Stomach (tissue), 9 donors: Measurements from ENCODE around the gene ZNF462. TPM values are rescaled to one million over a fixed set of nuclear protein-coding genes. Genes with fewer than 3 reads are reported as not detected.

Experiments used
- DNase-seq, 2 donors: peaks; one replicate each; pipeline versions ENCODE4 v3.0.0 to v3.0.0-alpha.2; 2013 to 2019
- H3K27ac ChIP-seq, 5 donors: fragments of 200-600 bp in 4 of 5; sonication (generic) in 4 of 5; one replicate each; pipeline ENCODE4 v1.5.1; 2013 to 2019; ENCODE audit warnings: mild to moderate bottlenecking in 1 of 5, moderate library complexity in 1 of 5
- H3K27me3 ChIP-seq, 3 donors: fragments of 200-600 bp; sonication (generic); one replicate each; pipeline ENCODE4 v1.5.1; 2017 to 2019; ENCODE audit warnings: mixed run types in 1 of 3
- H3K36me3 ChIP-seq, 4 donors: fragments of 200-600 bp; sonication (generic); 1 replicate in 3 of 4; 2 replicates in 1 of 4; pipeline ENCODE4 v1.5.1; 2016 to 2019
- H3K4me1 ChIP-seq, 4 donors: fragments of 200-600 bp; sonication (generic); one replicate each; pipeline ENCODE4 v1.5.1; 2016 to 2019
- H3K4me3 ChIP-seq, 4 donors: fragments of 200-600 bp; sonication (generic) in 3 of 4; one replicate each; pipeline ENCODE4 v1.5.1; 2016 to 2019; ENCODE audit warnings: mild to moderate bottlenecking in 1 of 4
- H3K9me3 ChIP-seq, 4 donors: fragments of 200-600 bp; sonication (generic); one replicate each; pipeline ENCODE4 v1.5.1; 2016 to 2019
- EP300 ChIP-seq: sonication (generic); formaldehyde crosslinking; IDR thresholded peaks from one replicate; pipeline ENCODE4 v1.6.1; 2017; ENCODE audit warnings: antibody characterized with exemption
- POLR2A ChIP-seq, 4 donors: fragments of 450-650 bp; IDR thresholded peaks; one replicate each; pipeline ENCODE4 v1.6.1; 2016; ENCODE audit warnings: antibody characterized with exemption in 4 of 4, control low read depth in 2 of 4, mild to moderate bottlenecking in 1 of 4, moderate library complexity in 1 of 4
- POLR2AphosphoS5 ChIP-seq, 3 donors: sonication (generic); formaldehyde crosslinking; IDR thresholded peaks; one replicate each; pipeline ENCODE4 v1.6.1; 2016; ENCODE audit warnings: antibody characterized with exemption in 3 of 3
- WGBS, 5 donors: extraction: QIAGEN DNeasy Blood & Tissue Kit in 3 of 5; methylation state at CpG; one replicate each; pipeline versions ENCODE4 v1.1.5 to v1.1.7; 2013 to 2018; 5-methylcytosine and 5-hydroxymethylcytosine counted together
- intact Hi-C: fragments of 100-400 bp; cut with DNase I; formaldehyde crosslinking; loops from one replicate; pipeline ENCODE4 v1.15.1; 2023; ENCODE audit warnings: low total_unique reads
- polyA plus RNA-seq, 3 donors: library from polyadenylated mRNA; stranded (reverse); fragments of 200-250 nt; gene quantifications; one replicate each; pipeline ENCODE4 v1.2.3, GENCODE V29; 2013
- small RNA-seq, 4 donors: library from RNA; depleted of rRNA; stranded (forward); fragments of <200 nt; gene quantifications; one replicate each; pipeline ENCODE3, GENCODE V24; 2016
- total RNA-seq, 5 donors: library from RNA; depleted of rRNA; stranded (reverse); fragments of >200 nt; gene quantifications; one replicate each; pipeline versions ENCODE4 v1.1.0 to v1.2.3, GENCODE V29; 2014 to 2016
- TF ChIP-seq, protein P1 (sequence below), 7 experiments: fragments of 450-650 bp in 4 of 7; fragments of 200-600 bp in 3 of 7; sonication (generic) in 3 of 7; IDR thresholded peaks; one replicate each; pipeline ENCODE4 v1.5.1; 2016 to 2019; ENCODE audit warnings: antibody characterized with exemption in 7 of 7, control low read depth in 2 of 7, mild to moderate bottlenecking in 1 of 7
- donor health status: healthy with polysubstance abuse.
- donor health status: Bipolar disorder and iron deficiency.
- donor health status: healthy.

Gene ZNF462
- total and polyA plus RNA-seq, 8 donors = 0.50 to 60.1 (median 10.1) TPM

DNA sequence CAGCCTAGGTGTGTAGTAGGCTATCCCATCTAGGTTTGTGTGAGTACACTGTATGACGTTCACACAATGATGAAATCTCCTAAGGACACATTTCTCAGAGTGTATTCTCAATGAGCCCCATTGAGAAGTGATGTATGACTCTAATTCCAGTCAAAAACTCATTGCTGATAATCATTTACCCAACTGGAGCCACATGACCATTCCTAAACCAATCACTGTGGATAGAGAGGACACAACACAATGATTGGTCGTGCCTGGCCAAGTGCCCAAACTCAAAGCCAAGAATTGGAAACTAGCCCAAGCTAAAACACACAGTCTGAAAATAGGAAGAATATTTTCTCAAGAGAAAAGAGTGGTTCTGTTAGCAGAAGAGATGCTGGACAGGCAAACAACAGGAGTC lies 191.2 kb downstream of the ZNF462 start:
- Histone ChIP-seq H3K9me3 (no peaks in the 10 kb centered on the region), H3K4me3 (no peak overlapping the region), H3K36me3 (no peaks in the 10 kb centered on the region), H3K4me1 (no peaks in the 10 kb centered on the region), H3K27me3 (no peaks in the 10 kb centered on the region), H3K27ac (no peak overlapping the region)
- intact Hi-C loops = no loop called here
- WGBS, 5 donors = 38 to 64% (median 61%) methylated on average over 2 of the region's 2 CpGs
- TF ChIP-seq POLR2A (IDR thresholded peaks at IDR 0.05) = no peak
- TF ChIP-seq POLR2AphosphoS5 (IDR thresholded peaks at IDR 0.05) = no peak
- TF ChIP-seq, protein P1, sequence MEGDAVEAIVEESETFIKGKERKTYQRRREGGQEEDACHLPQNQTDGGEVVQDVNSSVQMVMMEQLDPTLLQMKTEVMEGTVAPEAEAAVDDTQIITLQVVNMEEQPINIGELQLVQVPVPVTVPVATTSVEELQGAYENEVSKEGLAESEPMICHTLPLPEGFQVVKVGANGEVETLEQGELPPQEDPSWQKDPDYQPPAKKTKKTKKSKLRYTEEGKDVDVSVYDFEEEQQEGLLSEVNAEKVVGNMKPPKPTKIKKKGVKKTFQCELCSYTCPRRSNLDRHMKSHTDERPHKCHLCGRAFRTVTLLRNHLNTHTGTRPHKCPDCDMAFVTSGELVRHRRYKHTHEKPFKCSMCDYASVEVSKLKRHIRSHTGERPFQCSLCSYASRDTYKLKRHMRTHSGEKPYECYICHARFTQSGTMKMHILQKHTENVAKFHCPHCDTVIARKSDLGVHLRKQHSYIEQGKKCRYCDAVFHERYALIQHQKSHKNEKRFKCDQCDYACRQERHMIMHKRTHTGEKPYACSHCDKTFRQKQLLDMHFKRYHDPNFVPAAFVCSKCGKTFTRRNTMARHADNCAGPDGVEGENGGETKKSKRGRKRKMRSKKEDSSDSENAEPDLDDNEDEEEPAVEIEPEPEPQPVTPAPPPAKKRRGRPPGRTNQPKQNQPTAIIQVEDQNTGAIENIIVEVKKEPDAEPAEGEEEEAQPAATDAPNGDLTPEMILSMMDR (IDR thresholded peaks at IDR 0.05) = no peak
- TF ChIP-seq EP300 = no peak
- DNase-seq = no peak

DNA sequence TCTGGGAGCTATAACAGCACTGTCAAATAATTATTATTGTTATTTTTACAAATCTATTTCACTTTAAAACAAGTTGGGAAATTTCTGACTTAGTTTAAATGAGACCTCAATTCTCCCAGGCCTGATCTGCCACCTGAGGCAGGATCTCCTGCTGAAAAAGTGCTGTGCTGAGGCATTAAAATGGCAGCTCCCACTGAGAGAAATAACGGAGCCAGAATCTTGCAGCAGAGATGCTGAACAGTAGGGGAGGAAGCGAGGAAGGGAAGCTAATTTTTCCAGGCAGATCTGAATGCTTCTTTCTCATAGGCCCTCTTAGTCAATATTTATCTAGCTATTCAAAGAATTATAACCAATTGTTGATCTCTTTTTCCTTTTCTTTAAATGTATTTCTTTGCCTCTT lies 196.3 kb downstream of the ZNF462 start:
- Histone ChIP-seq H3K36me3 (no peaks in the 10 kb centered on the region), H3K9me3 (no peaks in the 10 kb centered on the region), H3K27me3 (no peaks in the 10 kb centered on the region), H3K4me1 (no peaks in the 10 kb centered on the region), H3K4me3 (no peak overlapping the region), H3K27ac (no peak overlapping the region)
- DNase-seq = no peak
- intact Hi-C loops = no loop called here
- TF ChIP-seq POLR2AphosphoS5 (IDR thresholded peaks at IDR 0.05) (no peak), EP300 (no peak), POLR2A (IDR thresholded peaks at IDR 0.05) (no peak)
- TF ChIP-seq, protein P1 (IDR thresholded peaks at IDR 0.05) = no peak
- 64 to 74% (median 68%) methylated on average over 2 of the region's 2 CpGs for WGBS, 5 donors

DNA sequence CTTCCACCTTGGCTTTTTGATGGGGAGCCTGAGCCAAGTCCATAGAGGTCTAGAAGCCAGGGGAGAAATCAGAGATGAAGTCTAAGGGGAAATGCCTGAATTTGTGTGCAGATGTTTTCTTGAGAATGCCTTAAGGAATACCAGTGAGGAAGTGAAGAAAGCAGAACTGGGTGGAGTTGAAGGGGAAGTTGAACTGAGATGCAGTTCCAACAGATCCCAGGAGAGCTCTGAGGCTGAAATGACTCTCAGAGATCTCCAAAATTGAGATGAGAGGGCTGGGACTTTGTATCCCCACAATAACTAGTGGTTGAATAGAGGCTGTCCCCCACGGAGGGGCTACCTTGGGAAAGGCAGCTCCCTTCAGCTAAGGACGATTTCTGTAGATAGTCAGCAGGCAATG lies 197.1 kb downstream of the ZNF462 start:
- H3K9me3 ChIP-seq = no peaks in the 10 kb centered on the region
- WGBS, 5 donors = 63 to 89% (median 75%) methylated on average over 2 of the region's 2 CpGs
- H3K4me3 ChIP-seq = no peak overlapping the region
- no peaks in the 10 kb centered on the region for H3K4me1 ChIP-seq
- H3K27me3 ChIP-seq = no peaks in the 10 kb centered on the region
- DNase-seq = no peak
- TF ChIP-seq, protein P1 (IDR thresholded peaks at IDR 0.05) = no peak
- TF ChIP-seq POLR2A (IDR thresholded peaks at IDR 0.05) (no peak), POLR2AphosphoS5 (IDR thresholded peaks at IDR 0.05) (no peak), EP300 (no peak)
- H3K36me3 ChIP-seq = no peaks in the 10 kb centered on the region
- no peak overlapping the region for H3K27ac ChIP-seq
- intact Hi-C loops = no loop called here

Small RNA genes lying within 50 kb of the gene (small RNA-seq; reads per million reads assigned to genes)
- gene RNA5SP292 = 0 reads per million in 4 donors
